ENCODE results near the gene GAP43.

Gene GAP43, protein sequence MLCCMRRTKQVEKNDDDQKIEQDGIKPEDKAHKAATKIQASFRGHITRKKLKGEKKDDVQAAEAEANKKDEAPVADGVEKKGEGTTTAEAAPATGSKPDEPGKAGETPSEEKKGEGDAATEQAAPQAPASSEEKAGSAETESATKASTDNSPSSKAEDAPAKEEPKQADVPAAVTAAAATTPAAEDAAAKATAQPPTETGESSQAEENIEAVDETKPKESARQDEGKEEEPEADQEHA

DNA sequence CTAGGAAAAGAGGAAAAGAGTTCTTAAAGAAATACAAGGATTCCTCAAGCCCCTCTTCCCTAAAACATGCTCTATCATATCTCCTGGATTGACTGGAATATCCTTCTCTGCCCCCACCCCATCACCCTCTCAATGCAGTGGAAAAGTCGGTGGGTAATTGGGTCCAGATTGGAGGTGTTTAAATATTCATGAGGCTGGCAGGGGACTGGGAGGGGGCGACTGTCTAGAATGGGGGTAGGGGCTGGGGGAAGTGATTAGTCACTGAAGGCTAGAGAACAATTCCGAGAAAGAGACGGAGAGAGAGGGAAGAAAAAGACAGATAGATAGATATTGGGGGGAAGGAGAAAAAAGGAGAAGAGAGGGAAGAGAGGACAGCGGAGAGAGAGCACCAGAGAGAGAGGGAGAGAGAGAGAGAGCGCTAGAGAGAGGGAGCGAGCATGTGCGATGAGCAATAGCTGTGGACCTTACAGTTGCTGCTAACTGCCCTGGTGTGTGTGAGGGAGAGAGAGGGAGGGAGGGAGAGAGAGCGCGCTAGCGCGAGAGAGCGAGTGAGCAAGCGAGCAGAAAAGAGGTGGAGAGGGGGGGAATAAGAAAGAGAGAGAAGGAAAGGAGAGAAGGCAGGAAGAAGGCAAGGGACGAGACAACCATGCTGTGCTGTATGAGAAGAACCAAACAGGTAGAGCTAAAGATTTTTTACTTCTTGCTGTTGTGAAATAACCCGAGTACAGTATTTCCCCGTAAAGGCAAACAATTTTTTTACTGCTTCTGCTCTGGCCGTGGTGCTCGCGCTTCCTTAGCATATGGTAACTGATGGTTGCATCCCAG, at the start of gene GAP43:
TSS of gene GAP43 (plus strand) at position 467 of the 825 bp plus-strand sequence. CDS start at position 647, 180 bp downstream.
- no peak for DNase-seq

DNA sequence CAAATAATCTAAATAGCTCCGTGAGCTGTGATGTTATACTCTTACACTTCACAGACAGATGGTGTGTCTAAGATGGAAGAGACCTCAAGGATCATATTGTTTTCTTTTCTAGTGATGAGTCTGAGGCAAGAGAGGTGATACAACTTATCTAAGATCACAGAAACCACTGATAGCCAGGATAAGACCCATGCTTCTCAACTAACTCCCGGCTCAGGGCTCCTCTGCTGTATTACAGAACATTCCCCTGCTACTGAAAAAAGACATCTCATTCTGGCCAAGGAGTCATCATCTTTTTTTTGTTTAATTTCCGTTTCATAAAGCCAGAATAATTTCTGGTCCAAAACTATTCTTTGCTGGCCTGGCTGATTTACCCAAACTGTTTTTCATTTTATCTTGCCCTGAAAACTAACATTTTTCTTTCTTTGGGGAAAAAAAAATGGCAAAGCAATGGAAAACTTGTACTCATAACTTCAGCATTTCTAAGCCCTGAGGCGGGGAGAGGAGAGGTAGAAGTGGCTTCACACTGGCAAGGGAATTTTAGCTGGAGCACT, 46.9 kb upstream of the GAP43 start:
- DNase-seq, result no peak

DNA sequence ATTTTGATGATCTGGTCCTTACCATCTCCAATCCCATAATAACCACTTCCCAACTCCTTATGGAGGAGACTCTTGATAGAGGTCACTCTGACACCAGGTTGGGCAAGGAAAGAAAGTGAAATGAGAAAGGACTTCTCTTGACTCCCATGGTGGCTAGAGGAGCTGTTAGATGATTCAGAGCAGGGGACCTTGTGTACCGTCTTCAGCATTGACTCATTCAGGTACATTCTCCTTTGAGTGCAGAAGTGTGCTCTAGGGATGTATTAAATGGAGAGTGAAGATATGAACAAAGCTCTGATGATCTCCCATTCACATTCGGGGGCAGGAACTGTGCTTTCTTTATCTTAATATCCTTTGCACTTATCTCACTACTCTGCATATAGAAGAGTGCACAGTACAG, 46.3 kb upstream of the GAP43 start:
- no peak for DNase-seq

DNA sequence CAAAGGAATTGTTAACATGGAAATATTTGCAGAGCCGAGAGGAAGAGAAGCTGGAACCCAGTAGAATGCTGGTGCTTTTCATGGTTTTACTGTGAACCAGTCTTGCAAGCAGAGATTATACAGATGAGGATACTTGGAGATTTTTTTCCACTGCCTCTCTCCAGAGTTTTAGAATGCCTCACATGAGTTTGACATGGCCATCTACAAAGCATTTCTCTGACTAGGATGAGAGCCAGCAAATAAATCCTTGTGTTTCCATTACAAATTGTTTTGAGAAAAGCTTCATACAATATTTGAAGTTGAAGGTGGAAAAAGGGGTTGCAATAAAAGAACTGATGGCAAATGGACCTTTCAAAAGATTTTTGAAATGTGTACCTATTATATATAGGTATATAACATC, 45.0 kb upstream of the GAP43 start:
- no peak for DNase-seq

DNA sequence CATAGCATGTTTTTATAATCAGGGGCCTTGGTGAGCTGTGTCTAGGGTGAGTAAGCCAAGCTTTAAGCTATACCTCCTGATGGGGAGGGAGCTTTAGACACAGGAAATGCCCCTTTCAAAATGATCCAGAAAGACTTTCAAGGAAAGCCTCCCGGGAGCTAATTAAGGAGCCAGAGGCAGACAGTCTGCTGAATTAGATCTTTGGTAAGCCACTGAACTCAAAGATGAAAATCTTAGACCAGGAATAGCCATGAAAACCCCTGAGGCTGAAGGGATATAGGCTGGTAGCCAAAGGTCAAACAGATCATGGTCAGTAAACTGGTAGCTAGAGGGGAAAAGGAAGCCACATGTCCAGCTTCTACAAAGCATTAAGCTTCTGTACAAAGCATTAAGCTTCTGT, 42.7 kb upstream of the GAP43 start:
- no peak for DNase-seq

DNA sequence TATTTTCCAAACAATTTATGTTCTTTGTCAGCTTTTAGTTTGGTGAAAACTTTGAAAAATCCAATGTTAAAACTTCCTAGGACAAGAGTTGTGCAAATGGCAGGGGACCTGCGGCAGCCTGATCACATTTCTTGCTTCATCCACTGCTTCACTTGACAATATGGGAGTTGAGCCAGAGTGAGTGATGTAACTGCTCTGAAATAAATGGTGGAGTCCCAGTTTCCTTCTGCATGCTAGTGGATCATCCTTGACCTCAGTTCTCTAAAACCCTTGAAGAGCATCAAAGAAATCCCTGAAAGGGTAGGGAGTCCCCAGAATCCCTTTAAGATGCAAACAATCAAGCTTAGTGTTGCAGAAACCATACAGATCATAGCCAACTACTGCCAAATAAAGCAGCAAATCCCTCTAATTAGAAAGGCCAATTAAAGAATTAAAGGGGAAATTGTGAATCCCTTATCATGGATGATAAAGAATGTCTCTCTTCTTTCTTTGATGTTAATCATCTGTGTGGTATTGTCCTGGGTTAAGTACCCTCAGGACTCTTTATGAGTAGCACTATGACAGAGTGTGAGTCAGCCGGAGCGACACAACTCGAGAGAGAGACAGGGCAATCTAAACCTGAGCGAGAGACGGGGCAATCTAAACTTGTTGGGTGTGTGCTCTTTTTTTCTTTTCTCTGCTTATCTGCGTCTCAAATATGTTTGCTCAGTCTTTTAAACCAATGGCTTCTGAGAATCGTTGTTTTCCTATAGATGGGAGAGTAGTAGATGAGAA, 41.8 kb upstream of the GAP43 start:
- DNase-seq, result no peak

DNA sequence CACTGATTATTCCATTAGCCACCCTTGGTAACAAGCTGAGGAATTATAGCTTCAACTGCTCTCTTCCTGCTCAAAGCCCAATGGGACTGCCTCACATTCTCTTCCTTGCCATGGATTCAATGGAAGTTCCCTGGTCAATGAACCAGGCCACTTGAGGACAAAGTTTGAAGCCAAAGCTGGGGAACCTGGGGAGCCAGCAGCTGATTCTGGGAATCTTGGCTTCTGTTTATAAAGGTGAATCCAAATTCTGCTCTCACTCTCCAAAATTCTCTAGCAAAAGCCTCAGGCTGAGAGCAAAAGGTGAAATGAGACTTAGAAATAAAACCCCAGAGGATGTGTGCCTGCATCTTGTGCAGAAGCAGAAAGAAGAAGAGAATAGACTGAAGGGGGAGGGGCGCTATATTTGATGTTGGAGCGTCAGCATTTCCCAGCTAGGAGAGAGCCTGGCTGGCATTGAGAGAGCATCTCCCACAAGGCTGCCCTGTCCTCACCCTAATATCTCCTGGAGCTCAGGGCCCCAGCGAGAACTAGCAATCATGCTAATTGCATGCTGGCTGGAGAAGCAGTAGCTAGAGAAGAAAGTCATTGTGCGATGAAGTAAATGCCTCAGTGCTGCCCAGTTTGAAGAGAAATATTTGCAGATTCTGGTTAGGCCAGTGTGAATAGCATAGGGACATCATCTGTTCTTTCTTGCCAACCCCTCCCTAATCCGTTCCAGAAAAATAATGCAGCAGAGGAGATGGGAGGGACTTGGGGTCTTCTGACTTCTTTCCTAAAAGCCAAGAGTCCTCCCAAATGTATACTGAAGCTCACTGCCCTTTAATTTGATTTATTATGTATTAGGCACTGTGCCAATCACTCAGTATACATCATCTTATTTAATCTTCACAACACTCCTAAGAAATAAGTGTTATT, 34.9 kb upstream of the GAP43 start:
- DNase-seq, result no peak

DNA sequence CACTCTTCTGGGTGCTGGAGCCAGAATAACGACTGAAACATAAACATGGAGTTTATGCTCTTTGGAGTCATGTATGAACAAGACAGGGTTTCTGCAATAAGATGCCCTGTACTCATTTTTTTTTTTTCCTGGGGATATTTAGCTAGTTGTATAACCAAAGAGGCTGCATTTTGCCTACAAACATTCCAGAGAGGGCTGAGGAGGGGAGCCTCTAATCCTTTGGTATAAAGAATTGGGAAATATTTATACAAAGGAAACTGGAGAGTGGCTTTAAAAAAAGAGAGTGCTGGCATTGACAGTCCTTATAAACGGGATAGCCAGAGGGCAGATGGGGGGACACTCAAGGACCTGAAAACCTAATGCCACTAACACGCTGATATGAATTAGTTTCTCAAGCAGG, 32.4 kb upstream of the GAP43 start:
- no peak for DNase-seq

DNA sequence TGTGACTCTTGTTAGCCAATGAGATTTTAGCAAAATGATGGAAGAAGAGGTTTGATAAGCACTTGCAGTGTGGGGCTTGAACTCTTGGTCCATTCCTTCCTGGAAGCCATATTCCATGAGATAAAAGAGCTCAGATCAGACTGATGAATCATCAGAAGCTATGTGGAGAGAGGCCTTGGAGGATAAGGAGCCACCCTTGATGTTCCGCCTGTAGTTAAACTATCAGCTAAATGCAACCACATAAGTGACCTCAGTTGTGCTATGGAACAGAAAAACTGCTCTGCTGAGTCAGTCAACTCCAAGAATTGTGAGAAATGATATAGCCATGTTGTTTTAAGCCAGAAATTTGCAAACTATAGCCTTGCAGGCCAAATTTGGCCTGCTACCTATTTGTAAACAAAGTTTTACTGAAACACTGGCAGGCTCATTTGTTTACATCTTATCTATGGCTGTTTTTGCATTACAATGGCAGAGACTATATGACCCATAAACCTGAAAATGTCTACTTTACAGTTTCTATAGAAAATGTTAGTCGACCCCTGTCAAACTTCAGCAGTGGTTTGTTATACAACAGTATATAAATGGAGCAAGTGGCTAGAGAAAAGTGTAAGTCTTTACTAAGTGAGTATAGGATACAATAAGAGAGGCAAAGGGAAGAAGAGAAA, 27.6 kb upstream of the GAP43 start:
- DNase-seq, result no peak

DNA sequence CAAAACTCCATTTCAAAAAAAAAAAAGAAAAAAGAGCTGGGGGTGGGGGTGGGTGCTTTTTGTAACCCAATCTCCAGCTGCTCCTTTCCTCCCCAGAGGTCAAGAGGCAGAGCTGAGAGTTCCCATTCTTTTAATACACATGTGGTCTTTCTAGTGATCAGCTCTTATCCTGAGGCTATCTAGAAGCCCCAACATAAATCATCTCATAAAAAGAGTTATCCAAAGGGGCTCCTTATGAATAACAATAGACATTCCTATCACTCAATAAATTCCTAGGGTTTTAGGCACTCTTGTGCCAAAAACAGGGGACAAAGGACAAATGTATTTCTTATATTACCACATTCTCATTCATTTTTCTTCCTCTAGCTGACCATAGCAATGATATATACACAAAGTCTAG, 25.1 kb upstream of the GAP43 start:
- DNase-seq, result no peak

DNA sequence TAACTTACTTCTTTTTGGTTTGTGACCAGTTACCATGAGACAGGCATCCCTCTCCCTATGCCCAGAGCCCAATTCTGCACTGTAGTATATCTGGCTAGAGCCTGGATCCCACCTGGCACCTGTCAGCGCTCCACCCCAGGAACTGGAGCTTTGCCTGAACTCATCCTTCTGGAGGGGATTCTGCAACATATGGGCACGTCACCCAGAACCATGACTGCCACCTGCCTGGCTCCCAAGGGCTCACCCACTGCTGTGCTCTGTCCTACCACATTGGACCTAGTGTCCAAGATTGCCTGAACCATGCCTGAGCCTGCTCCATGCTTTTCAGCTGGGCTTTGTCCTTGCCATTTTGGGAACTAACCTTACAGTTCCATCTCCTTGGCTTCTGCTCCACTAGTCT, 21.1 kb upstream of the GAP43 start:
- no peak for DNase-seq

DNA sequence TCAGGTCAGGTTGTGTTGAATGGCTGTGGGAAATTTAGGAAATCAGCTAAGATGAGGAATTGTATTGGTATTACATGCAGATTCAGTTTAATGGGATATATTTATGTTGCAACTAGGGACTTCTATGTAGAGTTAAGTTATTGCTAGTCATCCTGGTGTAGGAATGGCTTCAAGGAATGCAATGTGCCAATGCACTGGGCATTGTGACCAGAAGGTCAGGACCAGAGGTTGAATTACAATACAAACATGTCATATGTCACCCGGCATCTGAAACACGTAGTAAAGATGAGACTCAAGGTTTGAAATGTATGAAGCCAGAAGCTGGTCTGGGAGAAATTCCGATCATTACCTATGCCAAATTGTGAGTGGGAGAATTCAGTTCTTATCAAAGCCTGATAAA, 11.7 kb upstream of the GAP43 start:
- no peak for DNase-seq

DNA sequence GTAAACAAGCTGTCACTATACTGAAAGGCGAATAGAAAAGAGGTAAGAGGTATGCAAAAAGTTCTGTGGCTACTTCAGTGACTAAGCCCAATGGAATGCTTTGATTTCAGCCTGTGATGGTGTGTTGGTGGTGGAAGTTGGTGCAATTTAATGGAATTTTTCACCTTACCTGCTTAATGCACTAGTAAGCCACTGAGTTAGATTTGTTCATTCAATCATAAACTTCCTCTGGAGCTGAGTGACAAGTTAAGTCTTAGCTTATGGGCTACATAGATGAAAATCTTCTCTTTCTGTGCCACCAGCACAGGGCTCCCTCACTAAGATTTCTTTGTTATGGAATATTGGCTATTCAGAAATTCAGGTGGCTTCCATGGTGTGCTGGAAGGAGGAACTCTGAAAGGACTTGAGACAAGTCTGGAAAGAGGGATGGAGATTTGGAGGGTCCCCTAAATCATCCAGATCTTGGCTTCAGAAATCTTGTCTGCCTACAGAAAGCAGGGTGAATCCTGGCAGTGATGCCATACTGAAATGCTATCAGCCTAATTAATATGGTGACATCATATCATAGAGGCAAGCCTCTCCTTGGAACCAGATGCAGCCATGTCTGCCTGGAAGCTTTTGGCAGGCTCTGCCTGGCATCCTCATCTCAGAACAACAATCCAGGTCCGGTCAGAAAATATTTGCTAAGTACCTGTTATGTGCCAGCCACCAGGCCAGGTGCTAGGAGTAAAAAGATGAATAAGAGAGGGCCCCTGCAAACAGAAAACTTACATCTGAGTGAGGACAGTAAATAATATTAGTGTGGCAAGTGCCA, 8.1 kb upstream of the GAP43 start:
- DNase-seq, result no peak

DNA sequence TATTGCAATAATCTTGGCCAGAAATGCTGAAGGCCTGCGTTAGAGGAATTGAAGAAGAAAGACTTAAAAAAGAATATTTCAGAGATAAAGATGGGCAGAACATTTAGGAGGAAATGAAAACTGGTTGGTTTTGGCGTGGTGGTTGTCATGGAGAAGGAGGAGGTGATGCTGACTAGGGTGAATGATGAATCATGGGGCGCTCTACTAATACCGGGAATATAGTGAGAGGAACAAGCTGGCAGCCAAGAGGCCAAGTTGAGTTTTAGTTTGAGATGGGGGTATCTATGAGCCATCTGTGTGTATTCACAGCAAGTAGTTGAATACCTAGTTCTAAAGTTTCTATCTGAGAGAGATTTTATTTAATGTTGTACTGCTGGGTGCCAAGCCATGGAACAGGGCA, 6.8 kb upstream of the GAP43 start:
- DNase-seq, result no peak

DNA sequence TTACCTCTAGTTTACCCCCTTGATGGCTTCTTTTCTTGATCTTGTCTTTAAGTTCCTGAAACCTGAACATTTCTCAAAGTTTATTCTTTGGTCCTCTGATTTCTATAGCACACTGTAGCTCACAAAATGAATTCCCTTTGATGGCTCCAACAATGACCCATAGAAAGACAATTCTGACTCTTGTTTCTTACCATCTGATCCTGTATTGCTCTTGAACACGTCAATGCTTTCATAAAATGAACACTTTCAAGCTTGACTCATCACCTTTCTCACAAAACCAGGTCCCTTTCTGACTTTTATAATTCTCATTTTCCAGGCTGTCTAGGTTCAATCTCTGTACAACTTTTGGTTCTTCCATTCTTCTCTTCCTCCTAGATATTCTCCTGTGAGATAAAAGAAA, 5.7 kb upstream of the GAP43 start:
- DNase-seq, result no peak

DNA sequence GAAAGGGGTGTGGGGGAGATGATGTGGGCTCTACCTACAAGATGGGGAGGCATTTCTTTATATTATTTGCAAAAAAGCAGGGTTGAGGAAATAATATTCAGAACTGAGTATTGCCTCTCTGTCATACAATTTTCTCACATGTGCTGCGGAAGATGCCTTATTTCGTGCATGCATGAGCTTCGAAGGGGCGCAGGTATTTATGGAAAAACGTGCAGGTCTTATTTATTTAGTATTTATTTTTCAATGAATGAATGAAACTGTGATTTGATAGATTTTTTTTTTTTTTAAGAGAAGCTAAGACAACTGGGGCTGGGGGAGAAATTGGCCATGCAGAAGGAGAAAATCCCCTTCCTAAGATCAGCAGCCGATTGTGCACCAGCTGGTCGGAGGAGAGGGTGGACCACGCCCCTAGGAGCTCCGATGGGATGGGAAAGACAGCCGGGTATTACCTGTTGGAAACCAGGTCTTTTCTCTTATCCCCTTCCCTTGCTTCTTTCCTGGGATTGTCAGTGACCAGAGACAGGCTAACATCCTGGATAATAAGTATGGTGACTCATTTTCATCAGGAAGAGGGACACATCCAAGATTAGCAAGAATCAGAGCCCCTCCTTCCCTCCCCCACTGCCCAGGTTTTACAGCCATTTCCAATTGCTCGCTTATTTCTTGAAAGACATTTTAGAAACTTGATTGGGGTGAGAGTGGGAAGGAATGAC, 875 bp downstream of the GAP43 start:
- DNase-seq, result no peak

DNA sequence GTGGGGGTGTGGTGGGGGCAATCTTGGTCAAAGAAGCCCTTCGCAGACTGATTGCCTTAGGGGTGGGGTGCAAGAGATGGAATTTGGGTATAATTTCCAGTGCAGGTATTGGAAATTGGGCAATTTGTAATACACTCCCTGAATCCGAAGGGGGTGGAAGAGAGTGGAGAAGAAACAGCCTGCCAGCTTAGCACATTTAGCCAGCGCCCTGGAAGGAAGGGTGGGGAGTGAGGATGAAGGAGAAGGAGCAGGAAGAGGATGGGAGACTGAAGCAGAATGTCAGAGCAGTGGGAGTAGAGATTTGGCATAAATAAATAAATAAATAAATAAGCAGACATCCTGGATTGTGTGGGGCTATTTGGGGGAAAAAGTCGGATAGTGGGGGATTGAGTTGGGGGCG, 1.6 kb downstream of the GAP43 start:
- DNase-seq, result no peak

DNA sequence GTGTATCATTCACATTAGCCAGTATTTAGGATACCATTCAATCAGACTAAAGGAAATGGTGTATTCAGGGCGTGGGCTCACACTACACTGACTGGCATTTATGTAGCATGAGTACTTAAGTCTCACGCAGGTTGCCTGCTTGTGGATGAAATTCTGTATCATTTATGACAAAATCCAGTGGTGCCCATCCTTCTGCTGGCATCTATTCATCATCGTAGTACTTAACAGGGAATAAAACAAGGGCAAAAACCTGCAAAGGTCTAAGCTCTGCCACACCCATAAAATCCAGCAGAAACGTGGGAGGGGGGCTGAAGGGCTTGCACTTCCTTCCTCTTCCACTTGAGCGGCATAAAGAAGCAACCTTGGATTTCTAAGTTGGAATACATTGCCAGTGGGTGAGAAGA, 2.7 kb downstream of the GAP43 start:
- DNase-seq, result no peak

DNA sequence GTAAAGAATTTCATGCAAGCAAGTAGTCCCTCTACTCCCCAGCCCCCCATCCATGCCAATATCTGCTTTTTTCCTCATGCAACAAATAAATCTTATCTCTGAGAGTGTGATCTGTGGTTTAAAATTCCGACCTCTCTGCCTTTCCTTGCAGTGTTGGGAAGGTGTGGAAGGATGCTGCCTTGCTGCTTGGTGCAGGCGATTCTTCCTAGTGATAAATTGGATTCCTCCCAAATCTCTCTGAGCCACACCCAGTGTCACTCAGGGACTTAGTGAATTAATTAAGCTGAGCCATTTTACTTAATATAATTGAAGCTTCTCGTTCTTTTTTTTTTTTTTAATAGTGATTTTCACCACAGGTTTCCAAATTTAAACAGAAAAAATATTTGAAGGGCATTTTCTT, 3.4 kb downstream of the GAP43 start:
- no peak for DNase-seq

Measured in inflammatory macrophage treated with lipopolysaccharide for 1 hour (primary cell).